ENCODE results near the gene PEX5.

DNA sequence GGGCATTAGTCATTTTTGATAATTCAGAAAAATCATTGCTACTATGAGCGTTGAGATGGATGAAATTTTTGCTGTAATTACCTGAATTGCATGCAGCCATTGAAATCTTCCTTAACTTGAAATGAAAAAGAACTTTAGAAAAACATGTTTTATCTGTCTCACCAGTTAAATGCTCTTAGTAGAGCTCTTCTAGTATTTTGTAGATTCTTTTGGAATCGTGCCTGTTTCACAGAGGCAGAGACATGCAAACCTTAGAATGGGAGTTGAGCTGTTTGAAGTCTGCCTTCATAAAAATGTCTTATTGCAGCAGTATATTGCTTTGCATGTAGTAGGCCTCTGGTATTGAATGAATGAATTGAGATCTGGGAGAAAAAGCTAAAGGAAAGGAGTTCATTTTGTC lies 4.2 kb downstream of the PEX5 start:
- TF ChIP-seq, protein P1, sequence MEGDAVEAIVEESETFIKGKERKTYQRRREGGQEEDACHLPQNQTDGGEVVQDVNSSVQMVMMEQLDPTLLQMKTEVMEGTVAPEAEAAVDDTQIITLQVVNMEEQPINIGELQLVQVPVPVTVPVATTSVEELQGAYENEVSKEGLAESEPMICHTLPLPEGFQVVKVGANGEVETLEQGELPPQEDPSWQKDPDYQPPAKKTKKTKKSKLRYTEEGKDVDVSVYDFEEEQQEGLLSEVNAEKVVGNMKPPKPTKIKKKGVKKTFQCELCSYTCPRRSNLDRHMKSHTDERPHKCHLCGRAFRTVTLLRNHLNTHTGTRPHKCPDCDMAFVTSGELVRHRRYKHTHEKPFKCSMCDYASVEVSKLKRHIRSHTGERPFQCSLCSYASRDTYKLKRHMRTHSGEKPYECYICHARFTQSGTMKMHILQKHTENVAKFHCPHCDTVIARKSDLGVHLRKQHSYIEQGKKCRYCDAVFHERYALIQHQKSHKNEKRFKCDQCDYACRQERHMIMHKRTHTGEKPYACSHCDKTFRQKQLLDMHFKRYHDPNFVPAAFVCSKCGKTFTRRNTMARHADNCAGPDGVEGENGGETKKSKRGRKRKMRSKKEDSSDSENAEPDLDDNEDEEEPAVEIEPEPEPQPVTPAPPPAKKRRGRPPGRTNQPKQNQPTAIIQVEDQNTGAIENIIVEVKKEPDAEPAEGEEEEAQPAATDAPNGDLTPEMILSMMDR (IDR thresholded peaks at IDR 0.05; ENCODE audit: low read depth, low read length) = no peak
- no peak for TF ChIP-seq EZH2phosphoT487 (IDR thresholded peaks at IDR 0.05; ENCODE audit: low read depth)

Measured in OCI-LY3 (cell line).